Epithelial cell of esophagus (primary cell): ENCODE measurements around the gene GIPC3.

ENCODE experiments used
- DNase-seq: peaks from one replicate; pipeline ENCODE4 v3.0.0; 2010; ENCODE audit warnings: low read depth
- H3K4me3 ChIP-seq: 2 replicates; pipeline ENCODE4 v1.5.1; 2011; ENCODE audit warnings: mild to moderate bottlenecking, low read length, control low read depth
- CTCF ChIP-seq: IDR thresholded peaks from 2 replicates; pipeline ENCODE4 v1.5.1; 2011; ENCODE audit warnings: low read depth, mild to moderate bottlenecking, low read length, control low read depth, inconsistent platforms; ENCODE audit not compliant: insufficient read depth; ENCODE audit errors: missing control alignments

The GIPC3 gene

GRCh38 chr19:3636506-3636905 is 51.2 kb downstream of the GIPC3 start:
- TF ChIP-seq CTCF, result no peak
- H3K4me3 ChIP-seq, result no peak overlapping the region
- no peak for DNase-seq

GRCh38 chr19:3636962-3637361 is 51.7 kb downstream of the GIPC3 start:
- no peak for DNase-seq
- no peak for TF ChIP-seq CTCF
- H3K4me3 ChIP-seq, result no peak overlapping the region

GRCh38 chr19:3637621-3638020 is 52.3 kb downstream of the GIPC3 start:
- TF ChIP-seq CTCF, result no peak
- H3K4me3 ChIP-seq, result no peak overlapping the region
- DNase-seq, result no peak

- no peak overlapping the region for H3K4me3 ChIP-seq
These were observed 53.2 kb downstream of the GIPC3 start for GRCh38 chr19:3638208-3639193.

GRCh38 chr19:3639479-3639878 is 54.2 kb downstream of the GIPC3 start:
- no peak for DNase-seq
- TF ChIP-seq CTCF, result no peak
- H3K4me3 ChIP-seq, result no peak overlapping the region

More at GRCh38 chr19:3638208-3639193, 53.2 kb downstream of the GIPC3 start:
- no peak for TF ChIP-seq CTCF
- DNase-seq, result no peak

- DNase-seq, result no peak
- no peak for TF ChIP-seq CTCF
- H3K4me3 ChIP-seq, result no peak overlapping the region
These were observed 56.4 kb downstream of the GIPC3 start for GRCh38 chr19:3641515-3642269.
